GM08714 (cell line): ENCODE measurements around the gene PRKCSH.
"Not testable (repeated sequence)": the region's sequence is repeated elsewhere in the genome, so short reads cannot be mapped to it uniquely, and the experiment has no call there.

Experiments used
- H3K4me3 ChIP-seq: fragments of 200-500 bp; sonication (Bioruptor generic); 2 replicates; pipeline ENCODE4 v1.5.1; 2014; ENCODE audit warnings: mild to moderate bottlenecking, low read length, inconsistent platforms
- ZNF274 ChIP-seq: IDR thresholded peaks from 2 replicates; pipeline ENCODE4 v1.6.1; 2012; ENCODE audit warnings: mild to moderate bottlenecking, low read depth, low read length

Gene PRKCSH

DNA sequence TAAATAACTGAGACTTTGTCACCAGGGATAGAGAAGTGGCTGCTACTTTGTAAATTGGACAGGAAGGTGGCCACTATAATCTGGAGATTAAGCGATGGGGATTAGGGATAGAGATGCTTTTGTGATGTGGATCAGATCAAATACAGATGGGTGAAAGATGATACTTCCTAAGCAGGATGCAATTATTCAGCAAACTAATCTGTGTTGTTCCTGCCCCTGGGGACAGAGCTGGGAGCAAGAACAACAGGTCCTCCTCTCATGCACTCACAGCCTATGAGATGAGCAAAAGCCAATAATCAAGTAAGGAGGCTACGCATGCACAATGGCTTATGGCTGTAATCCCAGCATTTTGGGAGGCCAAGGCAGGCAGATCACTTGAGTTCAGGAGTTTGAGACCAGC is 20.9 kb upstream of the PRKCSH start:
- TF ChIP-seq ZNF274: no peak
- H3K4me3 ChIP-seq: no peak overlapping the region

DNA sequence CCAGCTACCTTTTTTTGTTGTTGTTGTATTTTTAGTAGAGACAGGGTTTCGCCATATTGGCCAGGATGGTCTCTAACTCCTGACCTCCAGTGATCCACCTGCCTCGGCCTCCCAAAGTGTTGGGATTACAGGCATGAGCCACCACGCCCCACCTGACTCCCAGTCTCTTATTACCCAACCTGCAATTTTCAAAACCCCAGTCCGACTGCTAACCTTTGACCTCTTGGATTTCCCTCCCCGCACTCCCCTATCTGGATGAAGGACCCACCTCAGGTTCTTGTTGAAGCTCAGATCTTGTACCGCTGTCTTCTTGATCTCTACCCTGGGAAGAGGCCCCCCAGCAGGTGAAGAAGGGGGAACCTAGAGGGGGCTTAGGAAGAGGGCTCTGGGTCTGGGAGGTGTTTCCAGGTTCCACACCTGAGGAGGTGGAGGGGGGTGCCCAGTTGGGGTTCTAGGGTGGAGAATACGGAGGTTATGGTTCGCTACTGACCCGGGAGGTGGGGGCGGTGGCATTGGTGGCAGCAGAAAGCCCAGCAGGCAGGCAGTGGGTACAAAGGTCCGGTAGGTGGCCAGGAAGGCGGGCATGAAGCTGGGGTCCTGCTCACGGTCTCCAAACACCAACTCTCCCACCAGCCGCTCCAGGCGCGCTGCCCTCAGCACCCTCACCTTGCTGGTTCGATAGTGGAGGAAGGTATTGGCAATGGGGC is 18.9 kb upstream of the PRKCSH start:
- TF ChIP-seq ZNF274: no peak

DNA sequence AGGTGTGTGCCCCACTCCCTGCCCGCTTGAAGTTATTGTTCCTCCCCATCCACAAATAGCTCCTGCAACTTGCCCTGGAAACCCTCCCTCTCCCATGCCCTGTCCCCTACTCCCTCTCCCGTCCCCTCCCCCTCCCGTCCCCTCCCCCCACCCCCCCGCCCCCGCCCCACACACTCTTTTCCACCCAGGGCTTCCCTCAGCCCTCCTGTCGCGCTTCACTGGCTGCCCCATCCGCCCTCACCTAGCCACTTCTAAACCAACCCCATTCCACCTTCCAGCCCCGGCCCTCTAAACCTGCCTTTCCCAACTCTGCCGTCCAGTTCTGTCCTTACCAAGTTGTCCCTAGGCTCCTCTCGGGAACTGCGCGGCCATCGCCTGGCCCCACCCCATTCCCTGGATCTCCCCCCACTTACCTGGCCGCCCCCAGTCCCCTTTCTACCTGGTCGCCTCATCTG is 17.3 kb upstream of the PRKCSH start:
- no peak for TF ChIP-seq ZNF274
- no peak overlapping the region for H3K4me3 ChIP-seq

More for the DNA sequence above, 18.9 kb upstream of the PRKCSH start:
- no peak overlapping the region for H3K4me3 ChIP-seq

DNA sequence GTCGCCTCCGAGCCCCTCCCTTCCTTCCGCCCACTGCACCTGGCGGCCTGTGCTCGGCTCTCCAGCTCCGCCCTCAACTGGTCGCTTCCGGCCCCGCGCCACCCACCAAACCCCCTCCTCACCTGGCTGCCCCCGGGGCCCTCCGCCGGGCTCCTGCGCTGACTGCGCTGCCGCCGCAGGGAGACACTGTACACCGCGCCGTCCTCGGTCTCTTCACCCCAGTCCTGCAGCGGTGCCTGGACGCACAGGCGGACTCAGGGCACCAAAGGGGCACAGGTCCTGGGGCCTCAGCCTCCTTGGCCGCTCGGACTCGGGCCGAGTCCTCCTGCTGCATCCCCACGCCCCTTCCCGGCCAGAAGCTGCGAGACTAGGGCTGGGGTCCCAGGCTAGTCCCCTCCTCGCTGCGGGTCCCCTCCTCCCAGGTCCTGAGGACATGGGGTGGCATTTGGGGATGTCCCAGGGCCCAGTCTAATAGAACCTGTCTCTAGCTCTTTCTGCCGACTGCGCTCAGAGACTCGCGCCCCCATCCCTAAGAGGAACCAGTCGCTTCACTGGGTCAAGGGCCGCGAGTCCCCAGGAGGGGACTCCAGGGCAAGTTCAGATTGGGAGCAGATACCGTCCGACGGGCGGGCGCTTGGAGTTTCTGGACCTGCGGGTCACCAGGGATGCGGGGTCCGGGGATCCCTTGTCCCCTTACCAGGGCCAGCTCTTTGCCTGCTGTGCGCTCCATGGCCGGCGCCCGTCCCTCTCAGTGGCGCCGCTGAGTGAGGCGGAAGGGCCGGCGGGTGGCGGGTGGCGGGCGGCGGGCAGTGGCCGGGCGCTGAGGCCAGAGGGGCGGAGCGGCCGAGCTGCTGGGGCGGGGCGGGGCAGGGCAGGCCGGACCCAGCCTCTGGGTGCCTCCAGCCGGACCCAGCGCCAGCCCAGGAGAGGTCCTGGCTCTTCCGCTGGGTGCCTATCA is 16.6 kb upstream of the PRKCSH start, which contains the start of gene RGL3:
TSS of gene RGL3 (minus strand) at position 766 of the 958 bp plus-strand sequence. CDS start at position 730, 36 bp downstream.
- no peak for TF ChIP-seq ZNF274
- no peak within 1 kb of the TSS for H3K4me3 ChIP-seq

DNA sequence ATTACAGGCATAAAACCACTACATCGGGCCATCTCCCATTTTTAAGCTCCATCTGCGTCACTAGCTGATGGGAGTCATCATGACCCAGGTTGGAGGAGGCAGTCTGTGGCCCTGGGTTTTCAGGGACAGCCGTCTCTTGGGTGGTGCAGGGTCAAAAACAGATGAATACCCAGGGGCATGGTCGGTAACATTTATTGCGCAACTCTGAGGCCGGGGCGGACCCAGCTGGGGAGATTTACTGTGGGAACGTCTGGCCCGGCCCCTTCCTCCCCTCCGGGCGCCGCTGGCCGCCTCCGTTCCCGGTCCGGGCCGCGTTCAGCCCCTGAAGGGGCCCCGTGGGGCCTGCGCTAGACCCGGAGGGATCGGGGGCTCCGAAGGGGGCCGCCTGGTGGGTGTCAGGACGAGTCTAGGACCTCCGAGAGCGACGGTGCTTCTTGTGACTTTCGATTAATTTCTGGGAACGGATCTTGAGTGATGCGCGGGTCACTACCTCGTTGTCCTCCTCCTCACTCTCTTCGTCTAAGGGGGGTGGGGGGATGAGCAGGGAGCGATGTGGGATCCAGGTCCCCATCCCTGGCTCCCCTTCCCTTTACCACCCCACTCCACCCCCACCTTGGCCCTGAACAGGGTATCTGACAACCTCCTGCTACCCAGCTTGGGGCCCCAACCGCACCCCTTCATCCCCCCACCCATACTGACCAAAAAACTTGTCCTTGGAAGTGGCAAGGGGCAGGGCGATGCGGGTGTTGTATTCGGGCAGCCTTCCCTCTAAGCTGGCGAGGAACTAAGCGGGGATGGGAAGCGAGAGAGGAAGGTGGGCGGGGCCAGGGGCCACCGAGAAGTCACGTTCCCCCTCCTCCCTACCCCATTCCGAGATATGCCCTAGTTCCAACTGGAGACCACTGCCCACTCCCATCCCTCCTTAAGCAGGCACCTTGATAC is 14.7 kb upstream of the PRKCSH start:
- H3K4me3 ChIP-seq: no peak overlapping the region; the same call in 1 of the 2 replicates
- TF ChIP-seq ZNF274: no peak

DNA sequence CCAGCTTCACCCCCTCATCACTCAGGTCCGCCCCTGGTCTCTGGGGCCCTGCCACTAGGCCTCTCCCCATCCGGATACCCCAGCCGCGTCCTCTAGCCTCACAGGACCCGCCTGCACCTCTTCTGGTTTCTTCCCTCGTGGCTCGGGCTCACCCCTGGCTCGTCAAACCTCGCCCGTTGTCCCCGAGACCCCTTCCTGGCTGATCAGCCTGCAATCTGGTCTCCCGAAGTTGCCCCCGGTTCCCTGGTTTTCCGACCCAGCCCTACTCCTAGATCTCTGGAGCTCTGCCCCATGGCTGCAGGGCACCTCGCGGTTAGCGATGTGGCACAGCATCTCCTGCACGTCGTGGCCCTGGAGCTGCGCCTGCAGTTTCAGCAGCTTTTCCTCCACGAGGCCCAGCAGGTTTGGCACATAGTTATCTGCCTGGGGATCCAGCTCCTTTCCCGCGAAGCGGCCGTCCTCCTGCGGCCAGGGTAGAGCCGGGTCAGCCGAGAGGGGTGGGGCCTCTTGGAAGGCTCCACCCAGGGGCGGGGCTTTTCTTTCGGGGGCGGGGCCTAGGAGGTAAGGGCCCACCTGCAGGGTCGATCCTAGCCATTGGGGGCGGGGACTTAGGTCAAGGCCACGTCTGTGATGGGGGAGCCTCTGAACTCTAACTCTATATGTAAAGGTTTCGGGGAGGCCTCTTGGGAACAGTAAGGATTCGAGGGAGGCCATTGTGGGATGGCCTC is 13.9 kb upstream of the PRKCSH start:
- no peak for TF ChIP-seq ZNF274
- no peak overlapping the region; the same call in 1 of the 2 replicates for H3K4me3 ChIP-seq

DNA sequence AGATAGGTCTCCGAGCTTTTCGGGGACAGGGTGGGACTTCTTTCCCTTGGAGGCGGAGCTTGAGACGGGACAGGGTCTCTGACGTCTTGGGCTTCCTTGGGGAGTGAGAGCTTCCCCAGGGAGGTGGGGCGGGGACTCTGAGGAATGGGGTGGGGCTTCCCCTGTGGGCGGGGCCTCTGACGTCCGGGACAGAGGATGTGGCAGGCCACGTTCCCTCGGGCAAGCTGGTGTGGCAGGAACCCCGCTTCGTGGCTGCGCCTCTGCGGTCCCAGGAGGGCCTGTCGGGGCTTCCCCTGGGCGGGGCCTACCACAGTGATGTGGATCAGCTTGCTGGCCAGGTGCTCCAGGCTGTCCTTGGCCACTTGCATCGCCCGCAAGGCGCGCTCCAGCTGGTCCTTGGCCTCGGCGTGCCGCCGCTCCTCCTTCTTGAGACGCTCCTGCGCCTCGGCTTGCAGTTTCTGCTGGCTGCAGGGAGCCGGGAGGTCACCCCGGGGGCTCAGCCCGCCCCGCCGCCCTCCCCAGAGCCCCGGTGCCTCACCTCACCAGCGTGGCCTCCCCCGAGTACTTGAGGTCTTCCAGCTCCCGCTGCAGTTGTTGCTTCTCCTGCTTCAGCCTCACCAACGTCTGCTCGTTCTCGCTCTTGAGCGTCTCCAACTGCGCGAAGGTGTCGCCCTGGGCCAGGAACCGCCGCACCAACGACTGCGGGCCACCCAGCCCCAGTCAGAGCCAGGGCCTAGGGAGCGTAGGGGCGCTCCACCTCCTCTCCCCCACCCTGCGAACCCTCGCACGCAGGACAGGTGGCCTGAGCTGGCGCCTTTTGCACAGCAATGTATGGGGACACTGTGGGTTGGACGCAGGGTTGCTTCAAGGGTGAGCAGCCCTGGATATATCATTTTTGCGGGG is 13.0 kb upstream of the PRKCSH start:
- H3K4me3 ChIP-seq: no peak overlapping the region; the same call in 1 of the 2 replicates
- TF ChIP-seq ZNF274: no peak

DNA sequence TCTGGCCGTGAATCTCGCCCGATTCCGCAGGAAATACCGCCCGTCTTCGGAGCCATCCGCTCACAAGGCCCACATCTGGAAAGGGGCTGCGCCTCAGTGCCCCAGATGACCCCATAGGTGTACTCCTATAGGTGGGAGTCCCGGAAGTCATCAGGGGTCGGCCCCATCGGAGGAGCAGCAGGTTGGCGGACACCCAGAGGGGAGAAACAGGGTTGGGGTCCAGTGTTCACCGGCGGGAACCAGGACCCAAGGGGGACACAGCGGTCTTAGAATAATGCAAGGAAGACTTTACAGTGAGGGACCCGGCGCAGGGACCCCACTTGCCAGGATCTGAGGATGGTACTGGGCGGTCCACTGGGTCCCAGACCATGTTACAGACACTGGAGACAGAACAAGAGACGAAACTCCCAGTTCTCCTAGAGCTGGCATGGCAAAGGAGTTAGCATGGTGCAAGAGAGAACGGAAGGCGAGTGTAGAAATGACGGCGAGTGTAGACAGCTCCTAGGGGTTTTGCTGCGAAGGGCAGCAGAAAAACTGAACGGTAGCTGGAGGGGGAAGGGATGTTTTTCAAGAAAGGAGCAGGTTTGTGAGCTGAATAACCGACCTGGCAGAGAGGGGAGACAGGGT is 12.2 kb upstream of the PRKCSH start:
- H3K4me3 ChIP-seq: no peak overlapping the region
- no peak for TF ChIP-seq ZNF274

DNA sequence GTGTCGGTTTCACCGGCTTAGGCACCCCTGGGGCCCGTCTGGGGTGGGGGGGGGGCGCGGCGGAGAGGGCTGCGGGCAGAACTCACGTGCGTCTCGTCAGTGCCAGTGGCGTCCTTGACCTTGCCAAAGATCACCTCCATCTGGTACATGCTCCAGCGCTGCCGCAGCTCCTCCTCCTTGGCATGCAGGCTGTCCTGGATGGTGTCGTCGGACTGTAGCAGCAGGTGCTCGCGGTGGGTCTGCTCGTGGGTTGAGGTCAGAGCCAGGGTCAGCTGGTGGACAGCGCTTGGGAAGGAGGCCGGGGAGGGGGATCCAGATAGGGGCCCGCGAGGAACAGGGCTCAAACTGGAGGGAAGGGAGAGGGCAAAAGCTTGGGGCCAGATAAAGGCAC is 11.6 kb upstream of the PRKCSH start:
- no peak for TF ChIP-seq ZNF274

DNA sequence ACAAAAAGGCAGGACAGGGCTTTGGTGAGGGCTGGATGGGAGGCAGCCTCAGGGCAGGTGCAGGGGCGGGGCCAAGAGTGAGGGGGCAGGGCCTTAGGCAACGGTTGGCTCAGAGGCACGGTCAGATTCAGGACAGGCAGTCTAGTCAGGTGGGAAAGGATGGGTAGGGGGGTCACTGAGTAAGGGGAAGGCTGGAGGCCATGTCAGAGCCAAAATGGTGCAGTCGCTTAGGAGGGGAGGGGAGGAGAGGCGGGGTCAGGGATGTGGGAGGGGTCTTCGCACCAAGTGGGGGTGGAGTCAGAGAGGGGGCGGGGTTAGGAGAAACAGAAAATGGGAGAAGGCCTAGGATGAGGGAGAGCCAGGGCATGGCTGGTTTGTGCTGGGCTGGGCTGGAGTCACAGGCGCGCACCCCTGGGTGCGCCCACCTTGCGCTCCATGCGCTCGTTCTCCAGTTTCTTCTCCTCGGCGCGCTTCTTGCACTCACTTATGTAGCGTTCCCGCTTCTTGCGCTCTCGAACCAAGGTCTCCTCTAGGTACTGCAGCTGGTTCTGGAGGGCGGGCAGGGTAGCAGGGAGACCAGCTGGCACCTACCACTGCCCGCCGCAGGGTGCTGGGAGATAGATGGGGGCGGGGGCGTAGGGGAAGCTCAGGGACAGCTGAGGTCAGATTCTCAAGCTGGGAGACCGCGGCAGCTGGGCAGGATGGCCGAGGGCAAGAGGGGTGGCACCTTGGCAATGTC is 9.5 kb upstream of the PRKCSH start:
- H3K4me3 ChIP-seq: no peak overlapping the region
- no peak for TF ChIP-seq ZNF274

More for the DNA sequence above, 11.6 kb upstream of the PRKCSH start:
- H3K4me3 ChIP-seq: no peak overlapping the region

DNA sequence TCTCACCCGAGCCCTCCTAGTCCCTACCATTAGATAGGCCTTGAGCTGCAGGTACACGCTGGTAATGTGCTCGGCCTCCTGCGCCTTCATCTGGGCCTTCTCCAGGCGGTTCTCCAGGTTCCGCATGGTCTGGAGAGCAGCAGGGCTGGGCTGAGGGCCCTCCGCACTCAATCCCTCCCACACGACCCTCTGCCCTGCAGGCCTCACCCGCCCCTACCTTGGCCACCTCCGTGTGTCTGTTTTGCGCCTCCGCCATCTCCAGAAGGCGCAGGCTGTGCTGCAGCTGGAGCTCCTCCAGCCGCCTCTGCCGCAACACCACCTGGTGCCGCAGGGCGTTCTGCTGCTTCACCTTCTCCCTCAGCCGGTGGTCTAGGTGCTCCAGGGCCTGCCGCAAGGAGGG is 8.8 kb upstream of the PRKCSH start:
- TF ChIP-seq ZNF274: no peak
- no peak overlapping the region for H3K4me3 ChIP-seq

DNA sequence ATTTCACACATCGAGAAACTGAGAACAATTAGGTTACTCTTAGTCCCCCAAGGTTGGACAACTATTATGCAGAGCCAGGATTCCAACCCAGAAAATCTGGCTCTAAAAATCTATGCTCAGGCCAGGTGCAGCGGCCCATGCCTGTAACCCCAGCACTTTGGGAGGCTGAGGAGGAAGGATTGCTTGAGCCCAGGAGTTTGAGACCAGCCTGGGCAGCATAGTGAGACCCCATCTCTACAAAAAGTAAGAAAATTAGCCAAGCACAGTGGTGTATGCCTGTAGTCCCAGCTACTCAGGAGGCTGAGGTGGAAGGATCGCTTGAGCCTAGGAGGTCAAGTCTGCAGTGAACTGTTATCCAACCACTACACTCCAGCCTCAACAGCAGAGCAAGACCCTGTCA is 1.9 kb upstream of the PRKCSH start:
- not testable (repeated sequence) for H3K4me3 ChIP-seq
